GM15510 (cell line): ENCODE results near the gene HOXB4.

ENCODE experiments used
- POLR2A ChIP-seq: IDR thresholded peaks from 3 replicates; pipeline ENCODE4 v1.6.1; 2011; ENCODE audit warnings: borderline replicate concordance; ENCODE audit not compliant: insufficient read length; ENCODE audit errors: extremely low read depth

Gene HOXB4

GRCh38 chr17:48597528-48597777, 19.3 kb upstream of the HOXB4 start:
- no peak for TF ChIP-seq POLR2A

GRCh38 chr17:48596735-48597527, 18.8 kb upstream of the HOXB4 start:
- no peak for TF ChIP-seq POLR2A

GRCh38 chr17:48596000-48596734, 18.0 kb upstream of the HOXB4 start:
- no peak for TF ChIP-seq POLR2A

- TF ChIP-seq POLR2A = no peak
Measured at GRCh38 chr17:48595278-48595999, 17.3 kb upstream of the HOXB4 start.

GRCh38 chr17:48594538-48595277, 16.6 kb upstream of the HOXB4 start:
- TF ChIP-seq POLR2A = no peak

GRCh38 chr17:48593840-48594537, 15.8 kb upstream of the HOXB4 start:
- TF ChIP-seq POLR2A = no peak

GRCh38 chr17:48593126-48593829, 15.1 kb upstream of the HOXB4 start, which contains the start of gene HOXB5:
TSS of gene HOXB5 (minus strand) at chr17:48593779. CDS start at chr17:48593682, 97 bp downstream.
- no peak for TF ChIP-seq POLR2A

- TF ChIP-seq POLR2A = no peak
Measured at GRCh38 chr17:48592577-48592976, 14.4 kb upstream of the HOXB4 start.

- TF ChIP-seq POLR2A = no peak
Measured at GRCh38 chr17:48592057-48592514, 13.9 kb upstream of the HOXB4 start.

GRCh38 chr17:48591255-48592056, 13.3 kb upstream of the HOXB4 start:
- no peak for TF ChIP-seq POLR2A

- no peak for TF ChIP-seq POLR2A
Measured at GRCh38 chr17:48590607-48591161, 12.5 kb upstream of the HOXB4 start.

GRCh38 chr17:48589831-48590606, 11.9 kb upstream of the HOXB4 start, which contains the start of gene HOXB3:
TSS of gene HOXB3 (minus strand) at chr17:48590241. CDS start at chr17:48552474, 37,767 bp downstream.
- no peak for TF ChIP-seq POLR2A
